GM12878 (cell line): Measurements from ENCODE around the gene PIK3R5. TPM values are rescaled to one million over a fixed set of nuclear protein-coding genes. Genes with fewer than 3 reads are reported as not detected.
A peak's percentile ranks its signal among the peaks of the same experiment; 100 is the strongest.

ENCODE experiments used
- ASH2L ChIP-seq: fragments of 300-600, 200-600 bp; sonication (generic); IDR thresholded peaks from 2 replicates; pipeline ENCODE4 v1.6.1; 2017; ENCODE audit warnings: low read depth, mild to moderate bottlenecking, borderline replicate concordance
- ATF7 ChIP-seq: fragments of 450-650 bp; IDR thresholded peaks from 2 replicates; pipeline ENCODE4 v1.6.1; 2016; ENCODE audit warnings: low read depth, mild to moderate bottlenecking
- BCLAF1 ChIP-seq: fragments of 450-650 bp; IDR thresholded peaks from 2 replicates; pipeline ENCODE4 v1.6.1; 2017; ENCODE audit warnings: antibody characterized with exemption, mild to moderate bottlenecking, moderate library complexity
- BMI1 ChIP-seq: fragments of 450-650 bp; IDR thresholded peaks from 2 replicates; pipeline ENCODE4 v1.6.1; 2016; ENCODE audit warnings: mild to moderate bottlenecking, moderate library complexity, borderline replicate concordance
- CBX3 ChIP-seq: fragments of 200-600 bp; sonication (generic); IDR thresholded peaks from 2 replicates; pipeline ENCODE4 v1.6.1; 2016; ENCODE audit warnings: low read depth, borderline replicate concordance
- CREM ChIP-seq: IDR thresholded peaks from 2 replicates; pipeline ENCODE4 v1.6.1; 2014; ENCODE audit warnings: antibody characterized with exemption, low read depth
- CTCF ChIP-seq, 3 experiments: IDR thresholded peaks in 2 of 3; conservative IDR thresholded peaks in 1 of 3; 2 replicates each; pipeline ENCODE4 v1.5.1; 2011; ENCODE audit warnings: low read depth in 3 of 3, low read length in 3 of 3, mild to moderate bottlenecking in 3 of 3, control low read depth in 2 of 3, moderate library complexity in 2 of 3, inconsistent platforms in 1 of 3, mixed read lengths in 1 of 3; ENCODE audit not compliant: control insufficient read depth in 2 of 3, insufficient read depth in 1 of 3; ENCODE audit errors: extremely low read depth in 1 of 3
- FOXM1 ChIP-seq: IDR thresholded peaks from 2 replicates; pipeline ENCODE4 v1.6.1; 2012; ENCODE audit warnings: low read depth, mild to moderate bottlenecking, inconsistent platforms, low read length, moderate library complexity
- JUNB ChIP-seq: IDR thresholded peaks from 2 replicates; pipeline ENCODE4 v1.6.1; 2016; ENCODE audit warnings: antibody characterized with exemption, mild to moderate bottlenecking
- MEF2B ChIP-seq: fragments of 450-650 bp; IDR thresholded peaks from 2 replicates; pipeline ENCODE4 v1.6.1; 2018; ENCODE audit warnings: mild to moderate bottlenecking, moderate library complexity; ENCODE audit not compliant: partially characterized antibody, poor library complexity, severe bottlenecking
- MXI1 ChIP-seq: fragments of 150-350 bp; IDR thresholded peaks from 2 replicates; pipeline ENCODE4 v1.6.1; 2011; ENCODE audit warnings: low read depth, mild to moderate bottlenecking, inconsistent platforms, low read length, improper control_type of control experiment
- NFIC ChIP-seq: IDR thresholded peaks from 2 replicates; pipeline ENCODE4 v1.6.1; 2012; ENCODE audit warnings: low read depth, mild to moderate bottlenecking, inconsistent platforms, low read length, moderate library complexity
- PML ChIP-seq: IDR thresholded peaks from 2 replicates; pipeline ENCODE4 v1.6.1; 2012; ENCODE audit warnings: low read length, inconsistent platforms
- POLR2AphosphoS2 ChIP-seq: IDR thresholded peaks from 2 replicates; pipeline ENCODE4 v1.6.1; 2011; ENCODE audit warnings: low read depth, mild to moderate bottlenecking, low read length, improper control_type of control experiment, moderate library complexity
- POLR2AphosphoS5 ChIP-seq: IDR thresholded peaks from 2 replicates; pipeline ENCODE4 v1.6.1; 2011; ENCODE audit warnings: mild to moderate bottlenecking, low read length, inconsistent platforms
- RELA ChIP-seq: fragments of 450-650 bp; IDR thresholded peaks from 2 replicates; pipeline ENCODE4 v1.8.0; 2014; ENCODE audit warnings: borderline replicate concordance; ENCODE audit not compliant: partially characterized antibody
- SIX5 ChIP-seq: IDR thresholded peaks from 2 replicates; pipeline ENCODE4 v1.6.1; 2011; ENCODE audit warnings: mild to moderate bottlenecking, low read depth, low read length, moderate library complexity; ENCODE audit not compliant: severe bottlenecking
- TAF1 ChIP-seq: IDR thresholded peaks from 2 replicates; pipeline ENCODE4 v1.6.1; 2011; ENCODE audit warnings: mild to moderate bottlenecking, low read depth, low read length, borderline replicate concordance
- TBL1XR1 ChIP-seq: IDR thresholded peaks from 2 replicates; pipeline ENCODE4 v1.6.1; 2012; ENCODE audit warnings: low read depth, low read length, improper control_type of control experiment
- WRNIP1 ChIP-seq: IDR thresholded peaks from 2 replicates; pipeline ENCODE4 v1.6.1; 2011; ENCODE audit warnings: low read depth, low read length, improper control_type of control experiment, borderline replicate concordance
- ZBTB40 ChIP-seq: fragments of 450-650 bp; IDR thresholded peaks from 2 replicates; pipeline ENCODE4 v1.6.1; 2016; ENCODE audit warnings: mild to moderate bottlenecking, moderate library complexity, borderline replicate concordance
- polyA plus RNA-seq, 11 experiments: library from polyadenylated mRNA; depleted of rRNA in 4 of 11; unstranded in 6 of 11; stranded (reverse) in 5 of 11; fragments of >200 nt; fragmentation: Nextera tagmentation in 4 of 11; fragmentation: Illumina TruSeq in 1 of 11; extraction: Ambion mirVana in 4 of 11; extraction: Trizol in 1 of 11; gene quantifications; 1 replicate in 1 of 11; 2 replicates in 10 of 11; pipeline versions ENCODE4 v1.2.1 to v1.2.3, GENCODE V29; 2011 to 2016; ENCODE audit warnings: inconsistent platforms in 2 of 11, missing spikeins in 2 of 11, low read depth in 1 of 11
- total RNA-seq, 4 experiments: library from RNA; depleted of rRNA in 3 of 4; stranded (reverse); fragments of >200 nt in 3 of 4; fragmentation: Illumina TruSeq in 1 of 4; extraction: Trizol in 1 of 4; gene quantifications; 2 replicates each; pipeline versions ENCODE4 v1.2.1 to v1.2.3, GENCODE V29; 2013 to 2021

The PIK3R5 gene
- total and polyA plus RNA-seq, 10 of the 15 experiments (the other 5 are each of a cell fraction or from before 2014, with no cell fraction given): 9.5 to 50.8 (median 35.5) TPM

GRCh38 chr17:8956465-8956902 is 9.0 kb downstream of the PIK3R5 start (continued):
- TF ChIP-seq ATF7 (peak; percentile 74), TAF1 (peak; percentile 45; the same call in 1 of the 2 replicates), ASH2L (no peak), WRNIP1 (no peak), NFIC (peak; percentile 75; the same call in 1 of the 2 replicates), POLR2AphosphoS2 (no peak), BMI1 (peak; percentile 39; the same call in 1 of the 2 replicates), SIX5 (no peak), POLR2AphosphoS5 (peak; percentile 47), CBX3 (no peak), CREM (peak; percentile 80), TBL1XR1 (peak; percentile 38; the same call in 1 of the 2 replicates), PML (no peak), FOXM1 (peak; percentile 74; the same call in 1 of the 2 replicates), JUNB (peak; percentile 92), ZBTB40 (no peak), CTCF (IDR thresholded peaks at IDR 0.05 in 2 of 3, conservative IDR thresholded peaks at IDR 0.05 in 1 of 3; ENCODE audit: control insufficient read depth in 2 of 3, extremely low read depth in 1 of 3, insufficient read depth in 1 of 3, low read depth in 3 of 3, low read length in 3 of 3) (no peak), RELA (peak; percentile 48), MXI1 (0 out of 2 replicates have a peak, but pooled peaks have one; percentile 39), MEF2B (peak; percentile 69), BCLAF1 (no peak)
